ENCODE results near the gene BAZ1A. TPM values are rescaled to one million over a fixed set of nuclear protein-coding genes. Genes with fewer than 3 reads are reported as not detected.

BAZ1A gene
- total and polyA plus RNA-seq, 11 donors: 3.8 to 20.3 (median 6.5) TPM

DNA sequence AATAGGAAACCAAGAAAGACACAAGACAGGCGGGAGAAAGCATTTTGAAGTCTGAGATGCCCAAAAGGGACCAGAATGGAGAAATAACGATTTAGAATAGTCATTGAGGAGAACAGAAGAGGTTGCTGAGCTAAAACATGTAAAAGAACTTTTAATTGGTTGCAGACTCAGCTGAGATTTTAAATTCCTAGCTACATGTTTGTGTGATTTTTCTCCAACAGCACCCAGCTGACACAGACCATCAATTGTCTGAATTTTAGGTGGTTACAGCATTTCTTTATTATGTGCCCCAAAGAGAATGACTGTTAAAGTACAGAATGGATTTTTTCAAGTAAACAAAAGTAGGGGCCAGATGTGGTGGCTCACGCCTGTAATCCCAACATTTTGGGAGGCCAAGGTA is 50.3 kb downstream of the BAZ1A start:
- Histone ChIP-seq H3K36me3 (peaks cover 0 to 63% (median 10%) of the 10 kb centered on the region in 9 donors), H3K9me3 (no peaks in the 10 kb centered on the region), H3K27me3 (no peaks in the 10 kb centered on the region), H3K4me3 (no peak overlapping the region), H3K4me1 (no peaks in the 10 kb centered on the region), H3K27ac (no peak overlapping the region)
- ATAC-seq (no peak), DNase-seq (no peak)
- WGBS, 4 donors: 93 to 96% (median 94%) methylated on average over 3 of the region's 3 CpGs
- TF ChIP-seq CTCF (IDR thresholded peaks at IDR 0.05) (no peak), POLR2A (IDR thresholded peaks at IDR 0.05) (no peak)
- intact Hi-C loops (cut with DNase I): no loop called here

- H3K9me3 ChIP-seq: no peaks in the 10 kb centered on the region
- no peaks in the 10 kb centered on the region for H3K4me1 ChIP-seq
- DNase-seq (no peak), ATAC-seq (no peak)
- TF ChIP-seq POLR2A (IDR thresholded peaks at IDR 0.05) (no peak), CTCF (IDR thresholded peaks at IDR 0.05) (no peak)
- H3K36me3 ChIP-seq: peaks cover 0 to 63% (median 10%) of the 10 kb centered on the region in 9 donors
- no peaks in the 10 kb centered on the region for H3K27me3 ChIP-seq
- WGBS, 4 donors: 90 to 95% (median 94%) methylated on average over 1 of the region's 1 CpG
- H3K27ac ChIP-seq: no peak overlapping the region
- intact Hi-C loops (cut with DNase I): no loop called here
- no peak overlapping the region for H3K4me3 ChIP-seq
These were observed 50.9 kb downstream of the BAZ1A start for GRCh38 chr14:34824256-34824655.

DNA sequence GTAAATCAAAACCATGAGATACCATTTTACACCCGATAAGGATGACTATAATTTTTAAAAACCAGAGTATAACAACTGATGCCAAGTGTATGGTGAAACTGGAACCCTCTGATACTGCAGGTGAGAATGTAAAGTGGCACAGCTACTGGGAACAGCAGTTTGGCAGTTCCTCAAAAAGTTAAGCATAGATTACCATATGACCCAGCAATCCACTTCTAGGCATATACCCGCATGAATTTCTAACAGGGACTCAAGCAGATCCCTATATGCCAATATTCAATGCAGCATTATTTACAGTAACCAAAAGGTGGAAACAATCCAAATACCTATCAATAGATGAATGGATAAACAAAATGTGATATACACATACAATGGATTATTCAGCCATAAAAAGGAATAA is 57.4 kb downstream of the BAZ1A start:
- 62 to 79% (median 74%) methylated on average over 2 of the region's 2 CpGs for WGBS, 4 donors
- TF ChIP-seq POLR2A (IDR thresholded peaks at IDR 0.05) (no peak), CTCF (IDR thresholded peaks at IDR 0.05) (no peak)

DNA sequence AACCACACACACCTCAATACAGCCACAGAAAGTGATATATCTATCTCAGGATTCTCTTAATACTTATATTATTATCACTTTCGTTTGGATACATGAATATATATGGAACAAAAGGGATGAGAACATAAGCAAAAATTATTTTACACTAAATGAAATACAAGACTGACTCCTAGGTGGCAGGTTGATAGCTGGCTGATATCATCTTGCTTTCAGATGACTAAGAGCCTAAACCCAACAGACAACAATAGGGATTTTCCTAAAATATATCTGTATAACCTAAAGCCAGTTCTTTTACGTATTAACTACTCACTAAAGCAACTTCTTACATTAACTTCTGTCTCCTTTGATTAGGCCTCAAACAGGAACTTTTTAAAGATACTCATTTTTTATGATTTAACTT is 65.1 kb downstream of the BAZ1A start:
- peaks cover 0 to 66% (median 24%) of the 10 kb centered on the region in 9 donors for H3K36me3 ChIP-seq
- ATAC-seq: no peak
- no peak overlapping the region for H3K27ac ChIP-seq
- no peaks in the 10 kb centered on the region for H3K27me3 ChIP-seq
- H3K9me3 ChIP-seq: peaks cover 0 to 8% (median 0%) of the 10 kb centered on the region in 12 donors
- TF ChIP-seq POLR2A (IDR thresholded peaks at IDR 0.05) (no peak), CTCF (IDR thresholded peaks at IDR 0.05) (no peak)
- intact Hi-C loops (cut with DNase I): no loop called here
- DNase-seq: no peak
- 42 to 69% (median 62%) methylated on average over 2 of the region's 2 CpGs for WGBS, 4 donors
- no peak overlapping the region for H3K4me3 ChIP-seq
- H3K4me1 ChIP-seq: no peaks in the 10 kb centered on the region

More for the DNA sequence above, 57.4 kb downstream of the BAZ1A start:
- Histone ChIP-seq H3K36me3 (peaks cover 0 to 44% (median 0%) of the 10 kb centered on the region in 9 donors), H3K4me1 (no peaks in the 10 kb centered on the region), H3K27ac (no peak overlapping the region), H3K4me3 (no peak overlapping the region), H3K9me3 (no peaks in the 10 kb centered on the region), H3K27me3 (no peaks in the 10 kb centered on the region)
- intact Hi-C loops (cut with DNase I): no loop called here
- DNase-seq: no peak
- ATAC-seq: no peak

All from heart left ventricle (tissue), 16 donors.